Skeletal muscle tissue (tissue), 4 donors: ENCODE data around the gene EMD. TPM values are rescaled to one million over a fixed set of nuclear protein-coding genes. Genes with fewer than 3 reads are reported as not detected.

Source experiments
- H3K27ac ChIP-seq: one replicate; pipeline ENCODE4 v1.7.0; 2013; ENCODE audit warnings: mild to moderate bottlenecking, low read depth, low read length, inconsistent platforms
- H3K27me3 ChIP-seq, 3 donors: one replicate each; pipeline ENCODE4 v1.7.0; 2013; ENCODE audit warnings: low read length in 3 of 3; ENCODE audit not compliant: control insufficient read depth in 3 of 3, insufficient read depth in 3 of 3
- H3K36me3 ChIP-seq, 3 donors: one replicate each; pipeline ENCODE4 v1.7.0; 2013; ENCODE audit warnings: low read length in 3 of 3; ENCODE audit not compliant: control insufficient read depth in 3 of 3, insufficient read depth in 3 of 3
- H3K4me1 ChIP-seq, 3 donors: one replicate each; pipeline ENCODE4 v1.7.0; 2013; ENCODE audit warnings: low read length in 3 of 3, mild to moderate bottlenecking in 3 of 3; ENCODE audit not compliant: control insufficient read depth in 3 of 3, insufficient read depth in 3 of 3
- H3K4me3 ChIP-seq, 3 donors: one replicate each; pipeline ENCODE4 v1.7.0; 2013; ENCODE audit warnings: low read length in 3 of 3
- H3K9ac ChIP-seq, 3 donors: one replicate each; pipeline ENCODE4 v1.7.0; 2013; ENCODE audit warnings: low read length in 3 of 3, mild to moderate bottlenecking in 3 of 3, moderate library complexity in 2 of 3, low read depth in 1 of 3
- H3K9me3 ChIP-seq, 3 donors: one replicate each; pipeline ENCODE4 v1.7.0; 2013; ENCODE audit warnings: low read length in 3 of 3; ENCODE audit not compliant: control insufficient read depth in 3 of 3
- total RNA-seq: library from RNA; depleted of rRNA; stranded (reverse); fragments of >200 nt; gene quantifications from one replicate; pipeline ENCODE4 v1.2.3, GENCODE V29; 2014
- donor health status: Osteomylitis.

EMD gene
- total RNA-seq, 1 donor from 2014 or later: 10.4 TPM

GRCh38 chrX:154412468-154412867 lies 33.4 kb downstream of the EMD start:
- peak overlapping the region; percentile 91 for H3K27ac ChIP-seq
- H3K27me3 ChIP-seq: no peaks in the 10 kb centered on the region

GRCh38 chrX:154413142-154413541 lies 34.0 kb downstream of the EMD start:
- H3K4me3 ChIP-seq: no peak overlapping the region
- H3K36me3 ChIP-seq: peaks cover 0 to 12% (median 7%) of the 10 kb centered on the region in 3 donors
- no peak overlapping the region for H3K27ac ChIP-seq

More at GRCh38 chrX:154412468-154412867, 33.4 kb downstream of the EMD start:
- peaks cover 18 to 21% (median 19%) of the 10 kb centered on the region in 3 donors for H3K4me1 ChIP-seq
- H3K9me3 ChIP-seq: no peaks in the 10 kb centered on the region
- H3K9ac ChIP-seq: peak overlapping the region; percentile 20 to 93 (median 80)
- peaks cover 0 to 12% (median 7%) of the 10 kb centered on the region in 3 donors for H3K36me3 ChIP-seq
- peak overlapping the region; percentile 62 to 73 (median 72) for H3K4me3 ChIP-seq

DNA sequence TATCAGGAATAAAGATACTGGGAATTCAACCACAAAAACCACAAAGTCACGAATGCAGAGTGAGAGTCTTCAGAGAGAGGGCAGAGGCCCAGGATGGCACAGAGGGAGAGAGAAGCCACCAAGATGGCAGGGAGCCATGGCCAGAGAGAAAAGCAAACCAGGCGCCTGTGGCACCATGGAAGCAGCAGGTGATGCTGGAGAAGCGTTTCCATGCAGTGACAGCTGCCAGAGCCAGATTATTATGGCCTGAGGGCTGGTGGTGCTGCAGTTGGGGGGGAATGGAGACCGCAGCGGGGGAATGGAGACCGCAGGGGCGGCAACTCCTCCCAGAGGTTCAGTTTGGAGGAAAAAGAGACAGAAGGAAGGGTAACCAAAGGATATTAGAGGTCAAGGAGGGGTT lies 38.1 kb downstream of the EMD start:
- no peaks in the 10 kb centered on the region for H3K27me3 ChIP-seq
- H3K36me3 ChIP-seq: peaks cover 0 to 12% (median 11%) of the 10 kb centered on the region in 3 donors
- peaks cover 12 to 33% (median 26%) of the 10 kb centered on the region in 3 donors for H3K4me1 ChIP-seq
- H3K27ac ChIP-seq: no peak overlapping the region
- H3K9me3 ChIP-seq: no peaks in the 10 kb centered on the region
- no peak overlapping the region for H3K9ac ChIP-seq
- H3K4me3 ChIP-seq: no peak overlapping the region

More at GRCh38 chrX:154413142-154413541, 34.0 kb downstream of the EMD start:
- no peaks in the 10 kb centered on the region for H3K9me3 ChIP-seq
- H3K27me3 ChIP-seq: no peaks in the 10 kb centered on the region
- no peak overlapping the region for H3K9ac ChIP-seq
- peaks cover 18 to 22% (median 19%) of the 10 kb centered on the region in 3 donors for H3K4me1 ChIP-seq

DNA sequence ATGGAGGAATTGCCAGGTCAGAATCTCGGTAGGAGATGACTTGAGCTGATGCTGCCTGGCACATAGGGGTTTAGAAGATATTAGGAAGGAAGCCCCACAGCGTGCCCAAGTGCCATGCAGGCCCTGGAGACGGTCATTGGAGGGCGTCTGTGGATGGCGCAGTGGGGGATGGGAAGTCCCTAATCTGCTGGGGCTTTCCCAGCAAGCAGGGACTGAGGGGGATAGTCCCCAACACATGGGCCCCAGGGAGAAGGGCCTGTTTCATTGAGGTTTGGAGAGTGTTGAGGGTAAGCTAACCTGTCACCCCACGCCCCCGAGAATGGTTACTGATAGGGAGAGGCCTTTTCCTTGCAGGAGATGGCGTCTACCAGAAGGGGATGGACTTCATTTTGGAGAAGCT lies 40.1 kb downstream of the EMD start:
- Histone ChIP-seq H3K9me3 (no peaks in the 10 kb centered on the region), H3K4me3 (no peak overlapping the region), H3K4me1 (peaks cover 4 to 25% (median 15%) of the 10 kb centered on the region in 3 donors), H3K27ac (peak overlapping the region; percentile 19), H3K27me3 (no peaks in the 10 kb centered on the region), H3K9ac (no peak overlapping the region), H3K36me3 (peaks cover 0 to 8% (median 0%) of the 10 kb centered on the region in 3 donors)

DNA sequence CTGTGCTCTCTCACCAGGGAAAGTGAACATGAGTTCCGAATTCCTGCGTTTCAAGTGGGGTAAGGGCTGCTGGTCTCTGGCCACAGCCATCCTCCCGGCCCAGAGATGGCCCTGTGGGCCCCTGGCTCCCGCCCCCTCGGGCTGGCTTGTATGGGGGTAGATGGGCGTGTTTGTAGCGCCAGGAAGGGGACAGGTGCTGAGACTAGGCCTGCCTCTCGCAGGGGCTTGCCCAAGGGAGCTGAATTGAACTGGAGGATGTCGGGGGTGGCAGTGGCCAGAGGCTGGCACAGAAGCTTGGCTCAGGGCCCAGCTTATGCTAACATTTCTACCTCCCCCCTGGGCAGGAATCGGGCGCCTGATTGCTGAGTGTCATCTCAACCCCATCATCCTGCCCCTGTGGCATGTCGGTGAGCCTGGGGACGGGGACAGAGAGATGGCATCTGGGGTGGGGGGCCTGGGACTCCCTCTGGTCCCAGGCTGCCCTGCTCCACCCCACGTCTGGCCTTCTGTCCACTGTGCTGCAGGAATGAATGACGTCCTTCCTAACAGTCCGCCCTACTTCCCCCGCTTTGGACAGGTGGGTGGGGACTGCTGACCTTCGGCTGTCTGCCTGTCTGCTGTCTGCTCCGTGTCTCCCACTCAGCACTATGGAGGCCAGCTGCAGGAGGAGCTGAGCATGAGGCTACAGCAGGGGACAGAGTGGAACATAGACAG lies 40.8 kb downstream of the EMD start:
- Histone ChIP-seq H3K36me3 (peaks cover 0 to 8% (median 0%) of the 10 kb centered on the region in 3 donors), H3K4me1 (peaks cover 4 to 25% (median 15%) of the 10 kb centered on the region in 3 donors), H3K9me3 (no peaks in the 10 kb centered on the region), H3K27me3 (no peaks in the 10 kb centered on the region), H3K4me3 (peak overlapping the region in 2 of 3 donors; percentile 38 to 60), H3K9ac (peak overlapping the region in 2 of 3 donors; percentile 43 to 73), H3K27ac (peak overlapping the region; percentile 25)

DNA sequence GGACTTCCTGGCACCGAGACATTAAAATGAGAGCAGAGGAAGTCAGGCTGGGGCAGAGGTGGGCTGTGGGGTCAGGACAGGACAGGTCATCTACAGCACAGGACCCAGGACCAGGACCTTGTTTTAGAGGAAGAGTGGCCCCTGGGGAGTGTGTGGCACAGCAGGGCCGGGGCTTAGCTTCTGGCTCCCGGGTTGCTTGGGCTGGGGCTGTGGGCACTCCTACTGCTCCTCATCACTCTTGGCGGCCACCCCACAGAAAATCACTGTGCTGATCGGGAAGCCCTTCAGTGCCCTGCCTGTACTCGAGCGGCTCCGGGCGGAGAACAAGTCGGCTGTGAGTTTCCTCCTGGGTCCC lies 41.3 kb downstream of the EMD start:
- Histone ChIP-seq H3K4me1 (peaks cover 4 to 25% (median 15%) of the 10 kb centered on the region in 3 donors), H3K36me3 (peaks cover 0 to 4% (median 0%) of the 10 kb centered on the region in 3 donors), H3K27ac (peak overlapping the region; percentile 25), H3K9me3 (no peaks in the 10 kb centered on the region), H3K9ac (peak overlapping the region in 2 of 3 donors; percentile 43 to 73), H3K27me3 (no peaks in the 10 kb centered on the region), H3K4me3 (peak overlapping the region in 2 of 3 donors; percentile 38 to 60)

DNA sequence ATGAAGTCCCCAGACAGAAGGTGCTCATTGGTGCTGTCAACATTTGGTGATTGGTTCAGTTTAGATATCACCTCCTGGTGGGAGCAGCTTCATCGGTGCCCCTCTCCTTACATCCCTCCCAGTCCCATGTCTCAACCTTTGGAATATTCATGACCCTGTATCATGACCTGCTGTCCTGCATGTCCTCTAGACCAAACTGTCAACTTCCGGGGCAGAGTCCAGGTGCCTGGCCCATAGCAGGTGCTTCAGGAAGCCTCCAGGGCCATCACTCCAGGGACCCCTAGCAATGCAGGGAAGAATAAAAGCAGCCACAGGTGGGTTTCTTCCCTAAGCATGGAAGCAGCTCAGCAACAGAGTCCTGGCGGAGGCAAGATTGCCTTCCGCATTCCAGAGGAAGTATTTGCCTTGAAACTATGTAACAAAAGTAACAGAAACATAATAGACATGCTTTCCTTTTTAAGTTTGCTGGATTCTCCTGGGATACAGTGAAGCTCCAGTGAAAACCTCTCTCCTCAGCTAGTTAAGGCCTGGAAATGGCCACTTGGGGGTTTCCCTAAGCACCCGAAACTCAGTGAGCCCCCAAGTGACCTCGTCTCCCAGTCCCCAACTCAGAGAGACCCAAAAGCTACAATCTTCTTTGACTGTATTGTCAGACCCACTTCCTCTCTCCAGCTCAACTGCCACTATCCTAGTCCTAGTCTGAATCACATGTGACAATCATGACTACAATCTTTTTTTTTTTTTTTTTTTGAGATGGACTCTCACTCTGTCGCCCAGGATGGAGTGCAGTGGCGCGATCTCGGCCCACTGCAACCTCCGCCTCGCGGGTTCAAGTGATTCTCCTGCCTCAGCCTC lies 48.0 kb downstream of the EMD start:
- Histone ChIP-seq H3K27ac (peak overlapping the region; percentile 1), H3K27me3 (no peaks in the 10 kb centered on the region), H3K9ac (peak overlapping the region in 1 of 3 donors; percentile 16), H3K9me3 (no peaks in the 10 kb centered on the region), H3K4me1 (peaks cover 14 to 15% (median 15%) of the 10 kb centered on the region in 3 donors), H3K36me3 (peaks cover 3 to 7% (median 4%) of the 10 kb centered on the region in 3 donors), H3K4me3 (peak overlapping the region in 1 of 3 donors; percentile 6)

- peak within 1 kb of the TSS; percentile 81 for H3K27ac ChIP-seq
- H3K36me3 ChIP-seq: peaks cover 8 to 16% (median 14%) of the 10 kb centered on the region in 3 donors
- H3K4me1 ChIP-seq: peaks cover 14 to 15% (median 15%) of the 10 kb centered on the region in 3 donors
- H3K9ac ChIP-seq: peak within 1 kb of the TSS; percentile 61 to 82 (median 80)
- H3K27me3 ChIP-seq: no peaks in the 10 kb centered on the region
- H3K9me3 ChIP-seq: no peaks in the 10 kb centered on the region
- H3K4me3 ChIP-seq: peak within 1 kb of the TSS; percentile 72 to 75 (median 73)
Observed at GRCh38 chrX:154428176-154429171, 49.4 kb downstream of the EMD start, which contains the start of gene ATP6AP1. Gene ATP6AP1 (plus strand): TSS chrX:154428677. CDS start chrX:154428693, 16 bp downstream.

- H3K4me1 ChIP-seq: peaks cover 14 to 15% (median 15%) of the 10 kb centered on the region in 3 donors
- no peaks in the 10 kb centered on the region for H3K9me3 ChIP-seq
- H3K9ac ChIP-seq: peak overlapping the region in 2 of 3 donors; percentile 80 to 82
- H3K36me3 ChIP-seq: peaks cover 20 to 24% (median 20%) of the 10 kb centered on the region in 3 donors
- no peaks in the 10 kb centered on the region for H3K27me3 ChIP-seq
- H3K4me3 ChIP-seq: peak overlapping the region; percentile 72 to 75 (median 73)
- peak overlapping the region; percentile 30 for H3K27ac ChIP-seq
Observed at GRCh38 chrX:154429711-154430110, 50.6 kb downstream of the EMD start.
